ENCODE data around the gene PRICKLE2. TPM values are rescaled to one million over a fixed set of nuclear protein-coding genes. Genes with fewer than 3 reads are reported as not detected.
A peak's percentile ranks its signal among the peaks of the same experiment; 100 is the strongest.

Gene PRICKLE2
- total and polyA plus RNA-seq, 4 donors = 0.89 to 8.0 (median 3.2) TPM

GRCh38 chr3:64213962-64214379 is 11.3 kb downstream of the PRICKLE2 start:
- TF ChIP-seq RAD21 (IDR thresholded peaks at IDR 0.05) (peak in 1 of 2 donors; percentile 9), CTCF (IDR thresholded peaks at IDR 0.05; ENCODE audit: low read depth, low read length, missing input control) (no peak), SP1 (IDR thresholded peaks at IDR 0.05) (peak; percentile 24), NR2F2 (IDR thresholded peaks at IDR 0.05) (peak; percentile 47), JUND (IDR thresholded peaks at IDR 0.05) (no peak)
- TF ChIP-seq, protein P1, sequence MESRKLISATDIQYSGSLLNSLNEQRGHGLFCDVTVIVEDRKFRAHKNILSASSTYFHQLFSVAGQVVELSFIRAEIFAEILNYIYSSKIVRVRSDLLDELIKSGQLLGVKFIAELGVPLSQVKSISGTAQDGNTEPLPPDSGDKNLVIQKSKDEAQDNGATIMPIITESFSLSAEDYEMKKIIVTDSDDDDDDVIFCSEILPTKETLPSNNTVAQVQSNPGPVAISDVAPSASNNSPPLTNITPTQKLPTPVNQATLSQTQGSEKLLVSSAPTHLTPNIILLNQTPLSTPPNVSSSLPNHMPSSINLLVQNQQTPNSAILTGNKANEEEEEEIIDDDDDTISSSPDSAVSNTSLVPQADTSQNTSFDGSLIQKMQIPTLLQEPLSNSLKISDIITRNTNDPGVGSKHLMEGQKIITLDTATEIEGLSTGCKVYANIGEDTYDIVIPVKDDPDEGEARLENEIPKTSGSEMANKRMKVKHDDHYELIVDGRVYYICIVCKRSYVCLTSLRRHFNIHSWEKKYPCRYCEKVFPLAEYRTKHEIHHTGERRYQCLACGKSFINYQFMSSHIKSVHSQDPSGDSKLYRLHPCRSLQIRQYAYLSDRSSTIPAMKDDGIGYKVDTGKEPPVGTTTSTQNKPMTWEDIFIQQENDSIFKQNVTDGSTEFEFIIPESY (IDR thresholded peaks at IDR 0.05) = no peak
- Histone ChIP-seq H3K4me3 (ENCODE audit: low read depth in 1 of 3, low read length in 3 of 3) (no peak overlapping the region), H3K27me3 (ENCODE audit: control insufficient read depth in 4 of 4, insufficient read depth in 4 of 4, low read length in 3 of 4) (no peaks in the 10 kb centered on the region), H3K36me3 (ENCODE audit: control insufficient read depth in 4 of 4, insufficient read depth in 3 of 4, low read depth in 1 of 4, low read length in 3 of 4) (no peaks in the 10 kb centered on the region), H3K9ac (ENCODE audit: low read depth in 1 of 2, low read length in 2 of 2) (no peak overlapping the region), H3K4me1 (ENCODE audit: control insufficient read depth in 4 of 4, insufficient read depth in 4 of 4, low read length in 3 of 4) (no peaks in the 10 kb centered on the region), H3K27ac (ENCODE audit: low read depth in 1 of 2, low read length in 2 of 2) (peak overlapping the region; percentile 21 to 39), H3K9me3 (ENCODE audit: control insufficient read depth in 4 of 4, low read length in 3 of 4) (no peaks in the 10 kb centered on the region)
- DNase-seq (ENCODE audit: low spot score) = no peak
- 57% methylated on average over 8 of the region's 8 CpGs for WGBS

DNA sequence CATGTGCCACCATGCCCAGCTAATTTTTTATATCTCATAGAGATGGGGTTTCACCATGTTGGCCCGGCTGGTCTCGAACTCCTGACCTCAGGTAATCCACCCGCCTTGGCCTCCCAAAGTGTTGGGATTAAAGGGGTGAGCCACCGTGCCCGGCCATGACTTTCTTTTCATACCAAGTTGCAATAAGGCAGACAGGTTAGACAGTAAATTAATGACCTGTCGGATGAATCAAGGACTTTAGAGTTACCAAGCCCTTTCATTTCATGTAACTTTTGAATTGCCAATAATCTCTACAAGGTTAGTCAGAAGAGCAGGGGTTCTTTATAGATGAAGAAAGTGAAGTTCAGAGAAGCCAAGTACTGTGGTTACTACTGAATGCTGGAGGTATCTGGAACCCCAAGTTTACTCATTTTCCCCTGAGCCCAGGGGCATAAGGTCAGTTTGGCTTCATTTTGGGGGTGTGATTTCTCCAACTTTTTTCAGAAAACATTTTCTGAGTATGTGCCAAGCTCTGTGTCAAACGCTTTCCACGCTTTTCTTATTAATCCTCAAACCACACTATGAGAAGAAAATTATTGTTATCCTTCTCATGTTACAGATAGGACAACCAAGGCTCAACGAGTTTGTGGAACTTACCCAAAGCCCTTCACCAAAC is 11.9 kb downstream of the PRICKLE2 start:
- Histone ChIP-seq H3K27ac (ENCODE audit: low read depth in 1 of 2, low read length in 2 of 2) (peak overlapping the region in 1 of 2 donors; percentile 21), H3K36me3 (ENCODE audit: control insufficient read depth in 4 of 4, insufficient read depth in 3 of 4, low read depth in 1 of 4, low read length in 3 of 4) (no peaks in the 10 kb centered on the region), H3K27me3 (ENCODE audit: control insufficient read depth in 4 of 4, insufficient read depth in 4 of 4, low read length in 3 of 4) (no peaks in the 10 kb centered on the region), H3K4me1 (ENCODE audit: control insufficient read depth in 4 of 4, insufficient read depth in 4 of 4, low read length in 3 of 4) (no peaks in the 10 kb centered on the region), H3K9me3 (ENCODE audit: control insufficient read depth in 4 of 4, low read length in 3 of 4) (no peaks in the 10 kb centered on the region), H3K9ac (ENCODE audit: low read depth in 1 of 2, low read length in 2 of 2) (no peak overlapping the region), H3K4me3 (ENCODE audit: low read depth in 1 of 3, low read length in 3 of 3) (no peak overlapping the region)
- 90% methylated on average over 9 of the region's 9 CpGs for WGBS
- no peak for DNase-seq (ENCODE audit: low spot score)
- TF ChIP-seq ATF3 (IDR thresholded peaks at IDR 0.05) (no peak), SP1 (IDR thresholded peaks at IDR 0.05) (no peak), MAX (IDR thresholded peaks at IDR 0.05) (no peak), HNF4A (conservative IDR thresholded peaks at IDR 0.05) (no peak), FOXA1 (IDR thresholded peaks at IDR 0.05) (no peak), RXRA (IDR thresholded peaks at IDR 0.05) (no peak), EGR1 (IDR thresholded peaks at IDR 0.05; ENCODE audit: low read depth in 2 of 2) (no peak), HNF4G (IDR thresholded peaks at IDR 0.05) (no peak), NR2F2 (IDR thresholded peaks at IDR 0.05) (no peak), YY1 (IDR thresholded peaks at IDR 0.05) (no peak), RAD21 (IDR thresholded peaks at IDR 0.05) (no peak), GABPA (IDR thresholded peaks at IDR 0.05 in 1 of 2, conservative IDR thresholded peaks at IDR 0.05 in 1 of 2) (no peak), TAF1 (conservative IDR thresholded peaks at IDR 0.05) (no peak), JUND (IDR thresholded peaks at IDR 0.05) (no peak), CTCF (IDR thresholded peaks at IDR 0.05; ENCODE audit: low read depth, low read length, missing input control) (no peak)
- TF ChIP-seq, protein P2, sequence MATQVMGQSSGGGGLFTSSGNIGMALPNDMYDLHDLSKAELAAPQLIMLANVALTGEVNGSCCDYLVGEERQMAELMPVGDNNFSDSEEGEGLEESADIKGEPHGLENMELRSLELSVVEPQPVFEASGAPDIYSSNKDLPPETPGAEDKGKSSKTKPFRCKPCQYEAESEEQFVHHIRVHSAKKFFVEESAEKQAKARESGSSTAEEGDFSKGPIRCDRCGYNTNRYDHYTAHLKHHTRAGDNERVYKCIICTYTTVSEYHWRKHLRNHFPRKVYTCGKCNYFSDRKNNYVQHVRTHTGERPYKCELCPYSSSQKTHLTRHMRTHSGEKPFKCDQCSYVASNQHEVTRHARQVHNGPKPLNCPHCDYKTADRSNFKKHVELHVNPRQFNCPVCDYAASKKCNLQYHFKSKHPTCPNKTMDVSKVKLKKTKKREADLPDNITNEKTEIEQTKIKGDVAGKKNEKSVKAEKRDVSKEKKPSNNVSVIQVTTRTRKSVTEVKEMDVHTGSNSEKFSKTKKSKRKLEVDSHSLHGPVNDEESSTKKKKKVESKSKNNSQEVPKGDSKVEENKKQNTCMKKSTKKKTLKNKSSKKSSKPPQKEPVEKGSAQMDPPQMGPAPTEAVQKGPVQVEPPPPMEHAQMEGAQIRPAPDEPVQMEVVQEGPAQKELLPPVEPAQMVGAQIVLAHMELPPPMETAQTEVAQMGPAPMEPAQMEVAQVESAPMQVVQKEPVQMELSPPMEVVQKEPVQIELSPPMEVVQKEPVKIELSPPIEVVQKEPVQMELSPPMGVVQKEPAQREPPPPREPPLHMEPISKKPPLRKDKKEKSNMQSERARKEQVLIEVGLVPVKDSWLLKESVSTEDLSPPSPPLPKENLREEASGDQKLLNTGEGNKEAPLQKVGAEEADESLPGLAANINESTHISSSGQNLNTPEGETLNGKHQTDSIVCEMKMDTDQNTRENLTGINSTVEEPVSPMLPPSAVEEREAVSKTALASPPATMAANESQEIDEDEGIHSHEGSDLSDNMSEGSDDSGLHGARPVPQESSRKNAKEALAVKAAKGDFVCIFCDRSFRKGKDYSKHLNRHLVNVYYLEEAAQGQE (IDR thresholded peaks at IDR 0.05) = no peak
- TF ChIP-seq, protein P1 (IDR thresholded peaks at IDR 0.05) = no peak

Data from liver (tissue), 9 donors.